WERI-Rb-1 (cell line): Measurements from ENCODE around the gene TMEM79.
A peak's percentile ranks its signal among the peaks of the same experiment; 100 is the strongest.

Experiments used
- DNase-seq: peaks from one replicate; pipeline ENCODE4 v3.0.0-alpha.2; 2020
- H3K27ac ChIP-seq: fragments of 250-450 bp; sonication (Bioruptor Pico); 2 replicates; pipeline ENCODE4 v1.5.1; 2020; ENCODE audit warnings: mild to moderate bottlenecking, moderate library complexity
- H3K27me3 ChIP-seq: fragments of 250-450 bp; sonication (Bioruptor Pico); 2 replicates; pipeline ENCODE4 v1.5.1; 2021; ENCODE audit warnings: mild to moderate bottlenecking, low read depth, moderate library complexity; ENCODE audit not compliant: insufficient read depth, severe bottlenecking
- H3K36me3 ChIP-seq: fragments of 250-450 bp; sonication (Bioruptor Pico); 2 replicates; pipeline ENCODE4 v1.5.1; 2020; ENCODE audit warnings: mild to moderate bottlenecking, moderate library complexity
- H3K4me3 ChIP-seq: 2 replicates; pipeline ENCODE4 v1.5.1; 2011; ENCODE audit warnings: low read depth, mild to moderate bottlenecking, control low read depth, low read length
- H3K9me3 ChIP-seq: fragments of 250-450 bp; sonication (Bioruptor Pico); 2 replicates; pipeline ENCODE4 v1.5.1; 2021; ENCODE audit warnings: mild to moderate bottlenecking, moderate library complexity; ENCODE audit not compliant: severe bottlenecking
- CTCF ChIP-seq: IDR thresholded peaks from 2 replicates; pipeline ENCODE4 v1.5.1; 2011; ENCODE audit warnings: low read depth, mild to moderate bottlenecking, control low read depth, inconsistent platforms, low read length

TMEM79 gene

GRCh38 chr1:156253634-156254033 lies 30.5 kb upstream of the TMEM79 start:
- no peaks in the 10 kb centered on the region for H3K9me3 ChIP-seq
- no peak overlapping the region for H3K4me3 ChIP-seq
- H3K36me3 ChIP-seq, result peaks cover 96% of the 10 kb centered on the region
- no peak for DNase-seq
- TF ChIP-seq CTCF, result no peak
- H3K27me3 ChIP-seq, result no peaks in the 10 kb centered on the region
- H3K27ac ChIP-seq, result no peak overlapping the region

DNA sequence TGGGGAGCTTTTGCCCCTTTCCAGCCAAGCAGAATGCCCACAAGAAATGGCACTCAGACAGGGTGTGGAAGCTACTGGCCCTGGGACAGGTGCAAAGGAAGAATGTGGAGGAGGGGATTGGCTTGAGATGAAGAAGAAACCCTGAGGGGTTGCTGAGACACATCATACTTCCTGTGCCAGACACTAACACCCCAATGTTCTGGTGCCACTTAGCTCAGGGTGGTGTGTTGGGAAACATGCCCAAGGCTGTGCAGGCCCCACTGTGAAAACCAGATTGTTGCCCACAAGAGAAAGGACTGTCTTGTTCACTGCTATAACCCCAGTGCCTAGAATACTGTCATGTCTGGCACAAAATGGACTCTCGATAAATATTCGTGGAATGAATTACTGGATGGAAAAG lies 26.4 kb upstream of the TMEM79 start:
- Histone ChIP-seq H3K9me3 (no peaks in the 10 kb centered on the region), H3K36me3 (peaks cover 100% of the 10 kb centered on the region), H3K4me3 (no peak overlapping the region), H3K27ac (no peak overlapping the region), H3K27me3 (no peaks in the 10 kb centered on the region)
- TF ChIP-seq CTCF, result no peak
- DNase-seq, result no peak

DNA sequence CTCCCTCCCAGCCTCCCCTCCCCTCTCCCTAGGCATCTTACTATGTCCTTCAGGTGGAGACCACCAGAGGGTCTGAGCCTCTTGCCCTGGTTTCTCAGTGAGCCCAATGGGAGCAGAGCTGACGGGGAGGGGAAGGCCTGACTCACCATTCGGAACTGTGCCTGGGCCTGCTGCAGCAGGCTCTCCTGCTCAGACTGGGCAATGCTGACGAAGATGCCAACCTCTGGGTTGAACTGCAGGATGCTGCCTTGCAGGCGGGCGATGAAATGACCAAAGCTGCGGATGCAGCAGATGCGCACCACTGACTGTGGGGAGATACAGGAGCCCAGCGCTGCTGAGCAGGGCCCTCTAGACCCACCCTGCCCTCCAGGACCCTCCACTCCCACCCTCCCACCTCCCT lies 25.3 kb upstream of the TMEM79 start:
- no peak for TF ChIP-seq CTCF
- H3K27ac ChIP-seq, result no peak overlapping the region
- H3K4me3 ChIP-seq, result no peak overlapping the region
- no peaks in the 10 kb centered on the region for H3K27me3 ChIP-seq
- no peaks in the 10 kb centered on the region for H3K9me3 ChIP-seq
- H3K36me3 ChIP-seq, result peaks cover 100% of the 10 kb centered on the region
- DNase-seq, result no peak

DNA sequence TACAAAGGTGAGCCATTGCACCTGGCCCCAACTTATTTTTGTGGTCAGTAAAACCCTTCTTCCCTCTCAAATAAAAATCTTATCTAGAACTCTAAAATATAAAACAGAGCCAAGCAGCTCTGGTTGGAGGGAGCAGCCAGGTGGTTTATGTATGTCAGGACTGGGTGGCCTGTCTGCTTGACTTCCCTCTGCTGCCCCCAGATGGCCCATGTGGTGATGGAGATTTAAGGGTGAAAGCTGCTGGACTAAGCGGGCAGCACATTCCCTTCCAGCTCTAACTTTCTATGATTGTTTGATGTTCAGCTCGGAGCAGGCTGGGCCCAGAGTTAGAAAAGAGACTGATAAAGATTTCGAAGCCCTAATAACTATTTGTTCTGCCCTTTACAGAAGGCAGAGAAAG lies 24.3 kb upstream of the TMEM79 start:
- H3K4me3 ChIP-seq, result no peak overlapping the region
- DNase-seq, result peak; percentile 66
- TF ChIP-seq CTCF, result peak; percentile 60
- peaks cover 99% of the 10 kb centered on the region for H3K36me3 ChIP-seq
- no peaks in the 10 kb centered on the region for H3K27me3 ChIP-seq
- no peaks in the 10 kb centered on the region for H3K9me3 ChIP-seq
- no peak overlapping the region for H3K27ac ChIP-seq

DNA sequence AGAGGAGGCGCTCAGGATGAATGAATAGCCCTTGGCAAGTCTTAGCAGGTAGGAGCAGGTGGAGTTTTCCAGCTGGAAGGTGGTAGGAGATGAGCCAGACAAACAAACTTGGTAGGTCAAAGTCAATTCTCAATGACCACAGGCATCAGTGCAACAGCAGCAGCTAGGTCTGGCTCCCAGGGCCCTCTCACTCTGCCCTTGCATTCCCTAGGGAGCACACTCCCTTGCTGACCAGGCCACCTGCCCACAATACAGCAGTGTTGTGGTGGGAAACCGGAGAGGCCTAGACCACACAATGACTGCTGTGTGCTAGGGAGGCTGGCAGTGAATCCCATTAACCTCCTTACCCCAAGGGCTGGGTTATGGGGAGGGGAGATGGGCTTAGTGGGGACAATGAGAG lies 23.2 kb upstream of the TMEM79 start:
- H3K9me3 ChIP-seq, result no peaks in the 10 kb centered on the region
- no peak for TF ChIP-seq CTCF
- peaks cover 99% of the 10 kb centered on the region for H3K36me3 ChIP-seq
- no peak overlapping the region for H3K27ac ChIP-seq
- no peak for DNase-seq
- H3K27me3 ChIP-seq, result no peaks in the 10 kb centered on the region
- no peak overlapping the region for H3K4me3 ChIP-seq

GRCh38 chr1:156262461-156263287 lies 21.5 kb upstream of the TMEM79 start:
- Histone ChIP-seq H3K9me3 (no peaks in the 10 kb centered on the region), H3K27ac (no peak overlapping the region), H3K4me3 (no peak overlapping the region), H3K27me3 (no peaks in the 10 kb centered on the region), H3K36me3 (peaks cover 99% of the 10 kb centered on the region)
- no peak for TF ChIP-seq CTCF
- no peak for DNase-seq
